Retina (tissue), 1 donor: ENCODE data around the gene FOSB.
"Not testable (repeated sequence)": the region's sequence is repeated elsewhere in the genome, so short reads cannot be mapped to it uniquely, and the experiment has no call there.

Experiments used
- DNase-seq: peaks from one replicate; pipeline ENCODE4 v3.0.0-alpha.2; 2016

The FOSB gene

GRCh38 chr19:45467456-45468158 is at the start of gene FOSB:
TSS of gene FOSB (plus strand) at chr19:45467996. CDS start at chr19:45468587, 591 bp downstream.
- DNase-seq: peak; percentile 99

- DNase-seq: no peak
Observed at GRCh38 chr19:45418802-45419201, 49.0 kb upstream of the FOSB start.

DNA sequence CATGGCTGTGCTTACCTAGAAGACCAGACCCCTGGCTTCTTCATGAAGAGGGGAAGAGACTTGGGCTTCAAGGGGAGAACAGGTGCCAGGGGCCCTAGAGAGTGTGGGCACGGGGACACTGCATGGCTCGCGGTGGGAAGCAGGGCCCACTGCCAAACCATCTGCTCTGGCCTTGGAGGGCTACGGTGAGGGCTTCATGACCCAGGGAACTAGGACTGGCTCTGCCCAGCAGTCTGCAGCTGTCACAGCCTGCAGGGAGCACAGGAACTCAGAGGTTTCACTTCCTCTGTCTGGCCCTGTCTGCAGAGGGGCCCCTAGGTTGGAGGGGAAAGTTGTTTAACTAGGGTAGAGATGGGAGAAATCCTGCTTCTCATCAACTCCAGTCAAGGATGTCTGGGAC is 48.4 kb upstream of the FOSB start:
- no peak for DNase-seq

- no peak for DNase-seq
Observed at GRCh38 chr19:45419895-45420294, 47.9 kb upstream of the FOSB start.

DNA sequence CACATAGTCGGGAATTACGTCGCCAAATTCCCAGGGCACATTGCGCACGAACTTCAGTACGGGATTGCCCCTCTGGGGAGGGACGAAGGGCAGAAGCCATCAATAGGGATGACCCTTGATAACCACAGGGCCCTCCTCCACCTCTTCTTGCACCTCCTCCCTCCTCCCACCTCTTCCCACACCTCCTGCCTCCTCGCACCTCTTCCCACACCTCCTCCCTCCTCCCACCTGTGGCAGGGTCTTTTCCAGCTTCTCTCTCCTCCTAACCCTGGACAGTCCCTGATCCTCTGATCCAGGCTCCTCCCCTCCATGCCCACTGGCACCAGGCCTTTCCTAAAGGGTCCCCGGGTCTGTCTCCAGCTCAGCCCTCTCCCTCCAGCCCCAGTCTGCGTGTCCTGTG is 47.4 kb upstream of the FOSB start:
- DNase-seq: no peak

- DNase-seq: no peak
Observed at GRCh38 chr19:45420871-45421270, 46.9 kb upstream of the FOSB start.

DNA sequence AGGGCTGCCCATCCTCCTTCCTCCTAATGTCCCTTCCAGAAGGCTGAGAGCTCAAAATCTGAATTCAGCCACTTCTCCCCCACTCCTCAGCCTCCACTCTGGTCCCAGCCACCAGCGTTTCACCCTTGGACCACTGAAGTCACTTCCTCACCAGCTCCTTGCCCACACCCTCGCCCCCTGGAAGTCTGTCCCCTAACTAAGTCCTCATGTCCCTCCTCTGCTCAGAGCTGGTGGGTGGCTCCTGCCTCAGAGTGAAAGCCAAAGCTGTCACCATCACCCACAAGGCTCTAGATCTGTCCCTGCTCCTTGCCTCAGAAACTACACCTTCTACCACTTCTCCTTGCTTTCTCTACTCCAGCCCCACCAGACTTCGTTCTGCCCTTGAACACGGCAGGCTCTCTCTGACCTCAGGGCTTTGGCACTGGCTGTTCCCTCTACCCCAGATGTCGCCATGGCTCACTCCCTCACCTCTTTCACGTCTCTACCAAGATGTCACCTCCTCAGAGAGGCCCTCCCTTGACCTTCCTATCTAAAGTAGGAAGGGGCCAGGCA is 45.8 kb upstream of the FOSB start:
- no peak for DNase-seq

- no peak for DNase-seq
Observed at GRCh38 chr19:45423033-45423588, 44.7 kb upstream of the FOSB start.

DNA sequence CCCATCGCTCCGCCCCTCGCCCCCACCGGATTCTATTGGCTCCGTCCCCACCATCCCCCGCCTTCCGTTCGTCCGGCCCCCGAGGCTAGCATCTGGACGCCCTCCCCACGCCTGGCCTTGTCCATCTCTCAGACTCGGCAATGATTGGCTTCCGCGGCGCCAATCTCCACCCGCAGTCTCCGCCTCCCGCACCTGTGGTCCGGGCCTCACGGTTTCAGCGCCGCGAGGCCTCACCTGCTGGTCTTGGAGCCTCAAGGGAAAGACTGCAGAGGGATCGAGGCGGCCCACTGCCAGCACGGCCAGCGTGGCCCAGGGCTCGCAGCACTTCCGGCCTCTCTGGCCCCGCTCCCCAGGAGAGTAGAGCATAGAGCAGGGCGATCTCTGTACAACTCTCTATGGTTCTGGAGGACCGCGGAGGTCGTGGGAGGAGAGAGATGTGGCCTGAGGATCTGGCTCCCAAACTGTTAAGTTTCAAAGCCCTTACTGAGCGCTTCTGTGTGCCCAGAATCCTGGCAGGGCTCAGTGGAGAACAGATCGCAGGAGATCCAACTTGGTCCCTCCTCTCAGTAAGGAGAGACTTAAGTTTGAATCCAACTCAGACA is 44.1 kb upstream of the FOSB start, which contains the start of gene ERCC1:
TSS of gene ERCC1 (minus strand) at position 329 of the 602 bp plus-strand sequence. CDS start 543 bp downstream, outside the sequence.
- peak; percentile 94 for DNase-seq

GRCh38 chr19:45424191-45425058 is 43.4 kb upstream of the FOSB start:
- DNase-seq: no peak

DNA sequence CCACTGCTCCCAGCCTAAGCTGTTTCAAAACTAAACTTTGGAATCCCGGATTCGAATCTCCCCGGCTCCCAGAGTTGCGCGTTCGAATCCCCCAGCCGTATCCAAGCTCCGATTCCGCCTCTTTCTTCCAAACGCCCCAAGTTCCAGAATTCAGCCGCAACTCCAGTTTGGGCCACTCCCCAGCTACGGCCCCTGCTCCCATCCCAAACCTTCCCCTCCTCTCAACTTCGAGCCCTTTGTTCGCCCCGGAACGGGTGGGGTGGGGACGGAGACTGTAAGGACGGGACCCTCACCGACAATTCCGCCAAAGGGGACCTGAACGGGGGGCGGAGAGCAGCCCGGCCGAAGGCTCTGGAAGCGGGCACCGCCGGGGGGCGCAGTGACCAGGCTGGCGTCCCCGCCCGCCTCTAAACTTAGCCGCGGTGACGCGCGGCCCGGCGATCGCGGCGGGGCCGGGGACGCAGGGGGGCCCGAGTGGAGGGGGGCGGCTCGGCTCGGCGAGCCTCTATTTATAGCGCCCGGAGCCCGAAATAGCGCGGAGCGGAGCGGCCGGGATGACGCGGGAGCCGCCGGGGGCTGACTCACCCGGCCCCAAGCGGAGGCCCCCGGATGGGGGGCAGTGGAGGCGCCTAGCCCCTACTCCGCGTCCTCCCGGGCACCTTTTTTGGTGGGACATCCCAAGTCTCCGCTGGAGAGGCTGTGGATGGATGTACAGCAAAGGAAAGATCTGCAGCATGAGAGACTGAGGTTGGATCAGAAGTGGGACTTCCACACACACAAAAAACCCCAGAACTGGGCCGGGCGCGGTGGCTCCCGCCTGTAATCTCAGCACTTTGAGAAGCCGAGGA is 39.2 kb upstream of the FOSB start:
- DNase-seq: peak; percentile 38

DNA sequence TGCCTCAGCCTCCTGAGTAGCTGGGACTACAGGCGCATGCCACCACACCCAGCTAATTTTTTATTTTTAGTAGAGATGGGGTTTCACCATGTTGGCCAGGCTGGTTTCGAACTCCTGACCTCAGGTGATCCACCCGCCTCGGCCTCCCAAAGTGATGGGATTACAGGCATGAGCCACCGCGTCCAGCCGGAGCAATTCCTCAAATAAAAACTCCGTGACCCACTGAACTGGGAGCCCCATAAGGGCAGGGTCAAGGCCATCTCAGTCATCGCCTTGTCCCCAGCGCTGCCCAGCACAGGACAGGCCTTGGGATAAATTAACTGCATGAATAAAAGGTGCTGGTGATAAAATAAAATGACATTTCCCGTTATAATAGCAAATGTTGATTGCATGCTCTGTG is 37.9 kb upstream of the FOSB start:
- not testable (repeated sequence) for DNase-seq

DNA sequence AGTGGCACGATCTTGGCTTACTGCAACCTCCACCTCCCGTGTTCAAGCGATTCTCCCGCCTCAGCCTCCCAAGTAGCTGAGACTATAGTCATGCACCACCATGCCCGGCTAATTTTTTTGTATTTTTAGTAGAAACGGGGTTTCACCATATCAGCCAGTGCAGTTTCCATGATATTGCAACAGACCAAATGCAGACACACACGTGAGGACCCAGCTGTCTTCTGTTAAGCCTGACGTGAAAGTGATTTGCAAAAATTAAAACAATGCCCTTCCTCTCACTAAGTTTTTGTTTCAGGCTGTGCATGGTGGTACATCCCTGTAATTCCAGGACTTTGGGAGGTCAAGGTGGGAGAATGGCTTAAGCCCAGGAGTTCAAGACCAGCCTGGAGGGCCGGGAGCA is 36.8 kb upstream of the FOSB start:
- not testable (repeated sequence) for DNase-seq

DNA sequence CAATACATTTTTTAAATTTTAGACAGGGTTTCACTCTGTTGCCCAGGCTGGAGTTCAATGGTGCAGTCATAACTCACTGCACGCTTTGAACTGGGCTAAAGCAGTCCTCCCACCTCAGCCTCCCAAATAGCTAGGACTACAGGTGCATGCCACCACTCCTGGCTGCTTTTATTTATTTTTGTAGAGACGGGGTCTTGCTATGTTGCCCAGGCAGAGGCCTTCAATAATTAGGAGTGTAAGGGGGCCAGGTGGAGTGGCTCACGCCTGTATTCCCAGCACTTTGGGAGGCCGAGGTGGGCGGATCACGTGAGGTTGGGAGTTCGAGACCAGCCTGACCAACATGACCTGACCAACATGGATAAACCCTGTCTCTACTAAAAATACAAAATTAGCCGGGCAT is 35.3 kb upstream of the FOSB start:
- not testable (repeated sequence) for DNase-seq

GRCh38 chr19:45437328-45437727 is 30.5 kb upstream of the FOSB start:
- no peak for DNase-seq

GRCh38 chr19:45439190-45439568 is 28.6 kb upstream of the FOSB start:
- DNase-seq: no peak

- DNase-seq: peak; percentile 96
Observed at GRCh38 chr19:45439569-45440258, 28.1 kb upstream of the FOSB start.

- peak; percentile 52 for DNase-seq
Observed at GRCh38 chr19:45440259-45440638, 27.5 kb upstream of the FOSB start.

GRCh38 chr19:45440873-45441654 is 26.7 kb upstream of the FOSB start:
- DNase-seq: peak; percentile 45

- no peak for DNase-seq
Observed at GRCh38 chr19:45442408-45442777, 25.4 kb upstream of the FOSB start.
